Right ventricle myocardium superior (tissue), 1 donor: ENCODE data around the gene PACSIN3. TPM values are rescaled to one million over a fixed set of nuclear protein-coding genes. Genes with fewer than 3 reads are reported as not detected.

ENCODE experiments used
- ATAC-seq: fragments of 200-7000 bp; cut with Tn5 transposase; one replicate; pipeline ENCODE4 v1.9.1; 2020; ENCODE audit warnings: mild to moderate bottlenecking; ENCODE audit not compliant: poor library complexity
- DNase-seq: peaks from one replicate; pipeline ENCODE4 v3.0.0-alpha.2; 2020
- intact Hi-C: fragments of 100-400 bp; cut with DNase I; formaldehyde crosslinking; loops from one replicate; pipeline ENCODE4 v1.11.2; 2022
- microRNA-seq: library from miRNA; unstranded; fragments of <30 nt; microRNA quantifications from one replicate; pipeline ENCODE4 v1.2.0, GENCODE V29; 2020
- total RNA-seq: library from RNA; stranded (reverse); fragmentation: NEBNext Ultra II Directional; extraction: Animal tissue kit (Norgen Biotek cat#: 25700); gene quantifications from one replicate; pipeline ENCODE4 v1.2.1, GENCODE V29; 2021
- donor health status: DM: no; HTN: yes; CAD: no; lungs with severe emphysema.

Gene PACSIN3
- total RNA-seq, 1 donor from 2014 or later = 175 TPM

- intact Hi-C loops = no loop called here
- no peak for ATAC-seq
Measured at GRCh38 chr11:47139878-47140277, 46.4 kb downstream of the PACSIN3 start.

GRCh38 chr11:47137476-47137875, 48.8 kb downstream of the PACSIN3 start:
- intact Hi-C loops = no loop called here
- no peak for ATAC-seq
- no peak for DNase-seq

More at GRCh38 chr11:47139878-47140277, 46.4 kb downstream of the PACSIN3 start:
- DNase-seq = no peak

- ATAC-seq (no peak), DNase-seq (no peak)
- intact Hi-C loops = no loop called here
Measured at GRCh38 chr11:47136921-47137320, 49.3 kb downstream of the PACSIN3 start.

- intact Hi-C loops = no loop called here
- DNase-seq = no peak
Measured at GRCh38 chr11:47136327-47136726, 49.9 kb downstream of the PACSIN3 start.

GRCh38 chr11:47132981-47133380, 53.3 kb downstream of the PACSIN3 start:
- ATAC-seq (no peak), DNase-seq (no peak)
- intact Hi-C loops = no loop called here

More at GRCh38 chr11:47136327-47136726, 49.9 kb downstream of the PACSIN3 start:
- no peak for ATAC-seq

GRCh38 chr11:47132490-47132889, 53.7 kb downstream of the PACSIN3 start:
- DNase-seq (no peak), ATAC-seq (no peak)
- intact Hi-C loops = no loop called here

GRCh38 chr11:47131136-47131535, 55.1 kb downstream of the PACSIN3 start:
- ATAC-seq (no peak), DNase-seq (no peak)
- intact Hi-C loops = no loop called here

- no peak for DNase-seq
- no peak for ATAC-seq
- intact Hi-C loops = no loop called here
Measured at GRCh38 chr11:47130543-47130942, 55.7 kb downstream of the PACSIN3 start.

Small RNA genes lying within 50 kb of the gene (microRNA-seq; reads per million reads assigned to microRNA genes)
- not detected for gene MIR6745

Other genes with a start within 250 kb of the PACSIN3 start
- 10.0 TPM for gene CSTPP1, start 249.7 kb downstream of the PACSIN3 start, total RNA-seq
- 46.1 TPM for gene ARFGAP2, start 9.6 kb downstream of the PACSIN3 start, total RNA-seq
- 9.3 TPM for gene DDB2, start 28.5 kb upstream of the PACSIN3 start, total RNA-seq
- gene ACP2, start 62.4 kb upstream of the PACSIN3 start, total RNA-seq = 18.4 TPM
- gene NR1H3, start 71.6 kb upstream of the PACSIN3 start, total RNA-seq = 19.1 TPM
- gene MADD, start 83.7 kb upstream of the PACSIN3 start, total RNA-seq = 39.7 TPM
- 2,568 TPM for gene MYBPC3, start 166.3 kb upstream of the PACSIN3 start, total RNA-seq
- 11.1 TPM for gene SPI1, start 192.1 kb upstream of the PACSIN3 start, total RNA-seq
- gene SLC39A13, start 222.2 kb upstream of the PACSIN3 start, total RNA-seq = 34.5 TPM
- gene PSMC3, start 240.0 kb upstream of the PACSIN3 start, total RNA-seq = 166 TPM